ENCODE results near the gene EPHA7. TPM values are rescaled to one million over a fixed set of nuclear protein-coding genes. Genes with fewer than 3 reads are reported as not detected.

EPHA7 gene
- total RNA-seq, 2 experiments from 2014 or later, result not detected

DNA sequence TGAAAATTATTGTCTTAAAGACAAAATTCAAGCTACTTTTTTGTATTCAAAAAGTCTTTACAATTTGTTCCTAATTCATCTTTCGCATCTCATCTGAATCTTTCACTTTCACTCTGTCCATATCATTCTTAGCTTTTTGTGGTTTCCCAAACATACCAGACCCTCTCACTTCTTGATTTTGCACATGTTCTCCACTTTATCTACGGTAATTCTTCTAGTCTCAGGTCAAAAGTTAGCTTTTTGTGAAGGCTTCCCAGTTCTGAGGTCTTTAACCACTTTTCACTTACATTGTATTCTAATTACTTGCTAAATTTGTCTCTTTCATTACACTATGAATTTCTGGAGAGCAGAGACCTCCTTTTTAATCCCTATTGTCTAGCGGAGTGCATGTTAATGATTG is 34.6 kb upstream of the EPHA7 start:
- ATAC-seq (ENCODE audit: poor library complexity) (no peak), DNase-seq (no peak)
- H3K27ac ChIP-seq (ENCODE audit: low read depth in 1 of 2, low read length in 2 of 2), result no peak overlapping the region
- H3K36me3 ChIP-seq (ENCODE audit: insufficient read depth, low read length), result no peaks in the 10 kb centered on the region
- no peak overlapping the region for H3K4me3 Mint-ChIP-seq
- no peak overlapping the region for H3K27ac Mint-ChIP-seq
- H3K4me1 ChIP-seq (ENCODE audit: insufficient read depth, low read length), result no peaks in the 10 kb centered on the region
- H3K4me1 Mint-ChIP-seq (ENCODE audit: low read depth), result no peaks in the 10 kb centered on the region
- no peaks in the 10 kb centered on the region for H3K9me3 Mint-ChIP-seq
- intact Hi-C loops (cut with DNase I, micrococcal nuclease), result no loop called here
- no peaks in the 10 kb centered on the region for H3K9me3 ChIP-seq (ENCODE audit: control insufficient read depth in 1 of 2, insufficient read depth in 1 of 2, low read length in 2 of 2)
- CTCF ChIA-PET, result no interaction called here
- POLR2A ChIA-PET, result no interaction called here
- H3K4me3 ChIP-seq (ENCODE audit: low read length), result no peak overlapping the region
- no peaks in the 10 kb centered on the region for H3K27me3 ChIP-seq (ENCODE audit: control insufficient read depth in 1 of 2, insufficient read depth in 2 of 2, low read length in 2 of 2)
- TF ChIP-seq, protein P1, sequence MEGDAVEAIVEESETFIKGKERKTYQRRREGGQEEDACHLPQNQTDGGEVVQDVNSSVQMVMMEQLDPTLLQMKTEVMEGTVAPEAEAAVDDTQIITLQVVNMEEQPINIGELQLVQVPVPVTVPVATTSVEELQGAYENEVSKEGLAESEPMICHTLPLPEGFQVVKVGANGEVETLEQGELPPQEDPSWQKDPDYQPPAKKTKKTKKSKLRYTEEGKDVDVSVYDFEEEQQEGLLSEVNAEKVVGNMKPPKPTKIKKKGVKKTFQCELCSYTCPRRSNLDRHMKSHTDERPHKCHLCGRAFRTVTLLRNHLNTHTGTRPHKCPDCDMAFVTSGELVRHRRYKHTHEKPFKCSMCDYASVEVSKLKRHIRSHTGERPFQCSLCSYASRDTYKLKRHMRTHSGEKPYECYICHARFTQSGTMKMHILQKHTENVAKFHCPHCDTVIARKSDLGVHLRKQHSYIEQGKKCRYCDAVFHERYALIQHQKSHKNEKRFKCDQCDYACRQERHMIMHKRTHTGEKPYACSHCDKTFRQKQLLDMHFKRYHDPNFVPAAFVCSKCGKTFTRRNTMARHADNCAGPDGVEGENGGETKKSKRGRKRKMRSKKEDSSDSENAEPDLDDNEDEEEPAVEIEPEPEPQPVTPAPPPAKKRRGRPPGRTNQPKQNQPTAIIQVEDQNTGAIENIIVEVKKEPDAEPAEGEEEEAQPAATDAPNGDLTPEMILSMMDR (IDR thresholded peaks at IDR 0.05), result no peak
- H3K36me3 Mint-ChIP-seq (ENCODE audit: low read depth), result no peaks in the 10 kb centered on the region
- H3K27me3 Mint-ChIP-seq, result no peaks in the 10 kb centered on the region

DNA sequence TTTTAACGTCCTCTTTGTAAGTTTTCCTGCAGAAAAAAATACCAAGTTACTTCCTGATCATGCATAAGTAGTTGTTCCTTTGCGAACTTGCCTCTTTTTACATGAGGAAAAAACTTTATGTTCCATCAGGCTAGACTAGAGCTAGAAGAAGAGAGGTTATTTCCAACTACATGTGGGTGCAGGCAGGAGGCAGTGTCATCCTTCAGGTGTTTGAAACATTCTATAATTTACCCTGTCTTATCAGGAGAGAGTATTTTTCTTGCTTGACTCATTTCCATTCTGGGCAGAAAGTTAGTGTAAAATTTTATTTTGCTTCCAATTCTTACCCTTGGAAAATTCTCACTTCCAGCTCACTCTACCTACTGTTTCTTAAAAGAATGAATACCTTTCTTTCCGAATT is 28.5 kb upstream of the EPHA7 start:
- no peak for DNase-seq
- POLR2A ChIA-PET, result no interaction called here
- intact Hi-C loops (cut with DNase I, micrococcal nuclease), result no loop called here
- no peak overlapping the region for H3K27ac Mint-ChIP-seq
- no peak overlapping the region for H3K4me3 Mint-ChIP-seq
- CTCF ChIA-PET, result no interaction called here
- H3K27me3 ChIP-seq (ENCODE audit: control insufficient read depth in 1 of 2, insufficient read depth in 2 of 2, low read length in 2 of 2), result no peaks in the 10 kb centered on the region
- ATAC-seq (ENCODE audit: poor library complexity), result no peak
- H3K27ac ChIP-seq (ENCODE audit: low read depth in 1 of 2, low read length in 2 of 2), result no peak overlapping the region
- H3K27me3 Mint-ChIP-seq, result no peaks in the 10 kb centered on the region
- peaks cover 4% of the 10 kb centered on the region for H3K9me3 Mint-ChIP-seq
- no peak overlapping the region for H3K4me3 ChIP-seq (ENCODE audit: low read length)
- no peaks in the 10 kb centered on the region for H3K9me3 ChIP-seq (ENCODE audit: control insufficient read depth in 1 of 2, insufficient read depth in 1 of 2, low read length in 2 of 2)
- TF ChIP-seq, protein P1 (IDR thresholded peaks at IDR 0.05), result no peak
- no peaks in the 10 kb centered on the region for H3K36me3 ChIP-seq (ENCODE audit: insufficient read depth, low read length)
- no peaks in the 10 kb centered on the region for H3K4me1 ChIP-seq (ENCODE audit: insufficient read depth, low read length)
- no peaks in the 10 kb centered on the region for H3K36me3 Mint-ChIP-seq (ENCODE audit: low read depth)
- no peaks in the 10 kb centered on the region for H3K4me1 Mint-ChIP-seq (ENCODE audit: low read depth)

DNA sequence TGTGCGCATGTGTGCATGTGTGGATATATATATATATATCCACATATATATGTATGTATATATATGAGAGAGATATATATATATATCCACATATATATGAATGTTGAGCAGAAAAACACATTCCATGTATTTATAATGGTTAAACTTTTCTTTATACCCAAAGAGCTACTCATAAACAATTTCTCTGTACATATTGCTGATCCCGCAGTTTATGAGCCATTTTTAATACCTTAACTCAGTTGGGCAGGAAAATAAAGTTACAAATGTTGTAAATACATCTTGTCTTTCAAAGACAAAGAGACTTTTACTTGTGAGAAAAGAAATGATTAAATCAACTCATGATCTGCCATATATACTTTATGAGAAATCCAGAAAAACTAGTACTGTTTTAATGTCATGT is 18.1 kb upstream of the EPHA7 start:
- H3K36me3 ChIP-seq (ENCODE audit: insufficient read depth, low read length), result no peaks in the 10 kb centered on the region
- H3K27ac ChIP-seq (ENCODE audit: low read depth in 1 of 2, low read length in 2 of 2), result no peak overlapping the region
- Mint-ChIP-seq H3K4me3 (no peak overlapping the region), H3K27ac (no peak overlapping the region), H3K4me1 (ENCODE audit: low read depth) (no peaks in the 10 kb centered on the region), H3K36me3 (ENCODE audit: low read depth) (no peaks in the 10 kb centered on the region), H3K27me3 (no peaks in the 10 kb centered on the region), H3K9me3 (no peaks in the 10 kb centered on the region)
- H3K4me1 ChIP-seq (ENCODE audit: insufficient read depth, low read length), result no peaks in the 10 kb centered on the region
- TF ChIP-seq, protein P1 (IDR thresholded peaks at IDR 0.05), result no peak
- H3K4me3 ChIP-seq (ENCODE audit: low read length), result no peak overlapping the region
- DNase-seq (no peak), ATAC-seq (ENCODE audit: poor library complexity) (no peak)
- ChIA-PET CTCF (no interaction called here), POLR2A (no interaction called here)
- intact Hi-C loops (cut with DNase I, micrococcal nuclease), result no loop called here
- no peaks in the 10 kb centered on the region for H3K9me3 ChIP-seq (ENCODE audit: control insufficient read depth in 1 of 2, insufficient read depth in 1 of 2, low read length in 2 of 2)
- no peaks in the 10 kb centered on the region for H3K27me3 ChIP-seq (ENCODE audit: control insufficient read depth in 1 of 2, insufficient read depth in 2 of 2, low read length in 2 of 2)

Measured in CD4-positive, alpha-beta T cell (primary cell).